Esophagus squamous epithelium (tissue), 5 donors: ENCODE measurements around the gene L2HGDH. TPM values are rescaled to one million over a fixed set of nuclear protein-coding genes. Genes with fewer than 3 reads are reported as not detected.

Source experiments
- DNase-seq: peaks from one replicate; lab custom pipeline; 2025; lab: John Stamatoyannopoulos, UW
- H3K27ac ChIP-seq, 4 donors: fragments of 200-600 bp; sonication (generic); one replicate each; pipeline ENCODE4 v1.5.1; 2016 to 2019; ENCODE audit warnings: mild to moderate bottlenecking in 1 of 4
- H3K27me3 ChIP-seq, 4 donors: fragments of 200-600 bp; sonication (generic); 1 replicate in 3 of 4; 2 replicates in 1 of 4; pipeline versions ENCODE4 v1.5.1 to v1.6.0; 2017 to 2021; ENCODE audit warnings: antibody characterized with exemption in 1 of 4
- H3K36me3 ChIP-seq, 3 donors: fragments of 200-600 bp; sonication (generic); one replicate each; pipeline ENCODE4 v1.5.1; 2016 to 2019
- H3K4me1 ChIP-seq, 3 donors: fragments of 200-600 bp; sonication (generic); one replicate each; pipeline ENCODE4 v1.5.1; 2017 to 2019
- H3K4me3 ChIP-seq, 4 donors: fragments of 200-600 bp; sonication (generic); 1 replicate in 3 of 4; 2 replicates in 1 of 4; pipeline ENCODE4 v1.5.1; 2016 to 2019; ENCODE audit warnings: mild to moderate bottlenecking in 2 of 4, moderate library complexity in 1 of 4
- H3K9me3 ChIP-seq, 3 donors: fragments of 200-600 bp; sonication (generic); one replicate each; pipeline ENCODE4 v1.5.1; 2016 to 2019
- CTCF ChIP-seq, 6 experiments: fragments of 450-650 bp in 4 of 6; fragments of 200-600 bp in 2 of 6; sonication (generic) in 2 of 6; IDR thresholded peaks; one replicate each; pipeline ENCODE4 v1.5.1; 2016 to 2019; ENCODE audit warnings: antibody characterized with exemption in 6 of 6, mild to moderate bottlenecking in 4 of 6, moderate library complexity in 4 of 6
- POLR2A ChIP-seq, 4 donors: fragments of 450-650 bp; IDR thresholded peaks; one replicate each; pipeline ENCODE4 v1.6.1; 2017; ENCODE audit warnings: antibody characterized with exemption in 4 of 4, mild to moderate bottlenecking in 4 of 4, moderate library complexity in 3 of 4
- WGBS, 2 donors: methylation state at CpG; one replicate each; pipeline ENCODE4 v1.1.5; 2018; 5-methylcytosine and 5-hydroxymethylcytosine counted together
- intact Hi-C: fragments of 100-400 bp; cut with DNase I; formaldehyde crosslinking; loops from one replicate; pipeline ENCODE4 v1.15.0; 2022
- total RNA-seq, 4 donors: library from RNA; depleted of rRNA; stranded (reverse); fragments of >200 nt; gene quantifications; one replicate each; pipeline ENCODE4 v1.1.0, GENCODE V29; 2016
- donor health status: DM: yes; HTN: yes; CAD: no.

L2HGDH gene
- total RNA-seq, 4 donors from 2014 or later, result 6.5 to 14.2 (median 9.3) TPM

- WGBS, 2 donors, result 56 to 66% methylated on average over 3 of the region's 3 CpGs
- Histone ChIP-seq H3K27ac (no peak overlapping the region), H3K9me3 (no peaks in the 10 kb centered on the region), H3K36me3 (peaks cover 0 to 48% (median 0%) of the 10 kb centered on the region in 3 donors), H3K27me3 (no peaks in the 10 kb centered on the region), H3K4me1 (peaks cover 0 to 34% (median 13%) of the 10 kb centered on the region in 3 donors), H3K4me3 (no peak overlapping the region)
- intact Hi-C loops, result no loop called here
- DNase-seq, result no peak
- TF ChIP-seq POLR2A (IDR thresholded peaks at IDR 0.05) (no peak), CTCF (IDR thresholded peaks at IDR 0.05) (no peak)
Measured at GRCh38 chr14:50333014-50333509, 21.0 kb upstream of the L2HGDH start.

GRCh38 chr14:50331596-50331995 lies 19.6 kb upstream of the L2HGDH start:
- TF ChIP-seq CTCF (IDR thresholded peaks at IDR 0.05), result no peak
- no peak for TF ChIP-seq POLR2A (IDR thresholded peaks at IDR 0.05)
- no peak for DNase-seq
- Histone ChIP-seq H3K36me3 (peaks cover 0 to 59% (median 0%) of the 10 kb centered on the region in 3 donors), H3K4me1 (peaks cover 0 to 31% (median 13%) of the 10 kb centered on the region in 3 donors), H3K4me3 (no peak overlapping the region), H3K27ac (no peak overlapping the region), H3K9me3 (no peaks in the 10 kb centered on the region), H3K27me3 (no peaks in the 10 kb centered on the region)
- intact Hi-C loops, result no loop called here

- TF ChIP-seq CTCF (IDR thresholded peaks at IDR 0.05) (peak; percentile 78 to 90 (median 82)), POLR2A (IDR thresholded peaks at IDR 0.05) (no peak)
- Histone ChIP-seq H3K4me3 (peak overlapping the region in 2 of 4 donors; percentile 26 to 54), H3K36me3 (peaks cover 0 to 36% (median 0%) of the 10 kb centered on the region in 3 donors), H3K27me3 (no peaks in the 10 kb centered on the region), H3K27ac (peak overlapping the region; percentile 71 to 87 (median 81)), H3K4me1 (peaks cover 6 to 45% (median 27%) of the 10 kb centered on the region in 3 donors), H3K9me3 (no peaks in the 10 kb centered on the region)
- no peak for DNase-seq
- intact Hi-C loops, result loop anchor here (5.0 kb wide), 1 partner anchor 211 kb away; the partner anchor contains the start of gene MAP4K5
- WGBS, 2 donors, result 2 to 3% methylated on average over 9 of the region's 9 CpGs
Measured at GRCh38 chr14:50321009-50321660, 9.1 kb upstream of the L2HGDH start.

- Histone ChIP-seq H3K36me3 (peaks cover 0 to 28% (median 0%) of the 10 kb centered on the region in 3 donors), H3K9me3 (no peaks in the 10 kb centered on the region), H3K4me1 (peaks cover 6 to 45% (median 27%) of the 10 kb centered on the region in 3 donors), H3K4me3 (peak overlapping the region in 2 of 4 donors; percentile 26 to 54), H3K27me3 (no peaks in the 10 kb centered on the region), H3K27ac (peak overlapping the region; percentile 71 to 87 (median 81))
- WGBS, 2 donors, result 17 to 35% methylated on average over 8 of the region's 8 CpGs
- no peak for DNase-seq
- intact Hi-C loops, result loop anchor here (5.0 kb wide), 1 partner anchor 212 kb away; the partner anchor contains the start of gene MAP4K5
- TF ChIP-seq CTCF (IDR thresholded peaks at IDR 0.05) (no peak), POLR2A (IDR thresholded peaks at IDR 0.05) (no peak)
Measured at GRCh38 chr14:50320283-50320682, 8.3 kb upstream of the L2HGDH start.

GRCh38 chr14:50319721-50320120 lies 7.7 kb upstream of the L2HGDH start:
- Histone ChIP-seq H3K4me1 (peaks cover 6 to 45% (median 27%) of the 10 kb centered on the region in 3 donors), H3K27ac (peak overlapping the region; percentile 71 to 87 (median 81)), H3K36me3 (peaks cover 0 to 28% (median 0%) of the 10 kb centered on the region in 3 donors), H3K27me3 (no peaks in the 10 kb centered on the region), H3K9me3 (no peaks in the 10 kb centered on the region), H3K4me3 (no peak overlapping the region)
- TF ChIP-seq CTCF (IDR thresholded peaks at IDR 0.05), result no peak
- intact Hi-C loops, result loop anchor here (5.0 kb wide), 1 partner anchor 213 kb away; the partner anchor contains the start of gene MAP4K5
- WGBS, 2 donors, result 67 to 79% methylated on average over 2 of the region's 2 CpGs
- DNase-seq, result no peak
